ENCODE data around the gene GRWD1. TPM values are rescaled to one million over a fixed set of nuclear protein-coding genes. Genes with fewer than 3 reads are reported as not detected.

The GRWD1 gene
- 9.7 TPM for total RNA-seq

GRCh38 chr19:48445606-48446481, at the start of gene GRWD1:
TSS of gene GRWD1 (plus strand) at chr19:48445983. CDS start at chr19:48446006, 23 bp downstream.
- DNase-seq, result peak; percentile 83

GRCh38 chr19:48396016-48396823, 49.6 kb upstream of the GRWD1 start:
- no peak for DNase-seq

GRCh38 chr19:48396824-48397176, 49.0 kb upstream of the GRWD1 start:
- no peak for DNase-seq

- no peak for DNase-seq
Measured at GRCh38 chr19:48397263-48398101, 48.3 kb upstream of the GRWD1 start.

GRCh38 chr19:48398102-48398374, 47.7 kb upstream of the GRWD1 start:
- no peak for DNase-seq

GRCh38 chr19:48398375-48399235, 47.2 kb upstream of the GRWD1 start:
- peak; percentile 37 for DNase-seq

- DNase-seq, result no peak
Measured at GRCh38 chr19:48400018-48400742, 45.6 kb upstream of the GRWD1 start.

GRCh38 chr19:48401287-48401686, 44.5 kb upstream of the GRWD1 start:
- DNase-seq, result no peak

GRCh38 chr19:48403606-48404005, 42.2 kb upstream of the GRWD1 start:
- DNase-seq, result peak; percentile 39

GRCh38 chr19:48405010-48405659, 40.6 kb upstream of the GRWD1 start:
- no peak for DNase-seq

- no peak for DNase-seq
Measured at GRCh38 chr19:48405850-48406249, 39.9 kb upstream of the GRWD1 start.

- DNase-seq, result no peak
Measured at GRCh38 chr19:48413879-48414587, 31.8 kb upstream of the GRWD1 start.

- peak; percentile 13 for DNase-seq
Measured at GRCh38 chr19:48415395-48415794, 30.4 kb upstream of the GRWD1 start.

- DNase-seq, result no peak
Measured at GRCh38 chr19:48415806-48416221, 30.0 kb upstream of the GRWD1 start.

- DNase-seq, result no peak
Measured at GRCh38 chr19:48417421-48417820, 28.4 kb upstream of the GRWD1 start.

- no peak for DNase-seq
Measured at GRCh38 chr19:48418317-48419064, 27.3 kb upstream of the GRWD1 start.

- peak; percentile 12 for DNase-seq
Measured at GRCh38 chr19:48419158-48419920, 26.4 kb upstream of the GRWD1 start.

- no peak for DNase-seq
Measured at GRCh38 chr19:48421548-48421947, 24.2 kb upstream of the GRWD1 start.
